H9 (cell line): ENCODE results near the gene SLC6A3. TPM values are rescaled to one million over a fixed set of nuclear protein-coding genes. Genes with fewer than 3 reads are reported as not detected.

Source experiments
- DNase-seq: peaks from one replicate; pipeline ENCODE4 v3.0.0-alpha.2; 2017
- H2AFZ ChIP-seq: one replicate; pipeline ENCODE4 v1.6.1; 2013; ENCODE audit warnings: mild to moderate bottlenecking, low read length, control low read depth, moderate library complexity
- H2AK5ac ChIP-seq: 2 replicates; pipeline ENCODE4 v1.6.1; 2013; ENCODE audit warnings: low read length, control low read depth, mixed read lengths; ENCODE audit not compliant: insufficient read length
- H2BK120ac ChIP-seq: one replicate; pipeline ENCODE4 v1.6.1; 2013; ENCODE audit warnings: low read depth, mild to moderate bottlenecking, low read length, control low read depth, inconsistent platforms; ENCODE audit not compliant: poor library complexity, severe bottlenecking
- H2BK12ac ChIP-seq: 2 replicates; pipeline ENCODE4 v1.6.1; 2013; ENCODE audit warnings: low read length, control low read depth, mixed read lengths, low read depth; ENCODE audit not compliant: insufficient read length
- H2BK15ac ChIP-seq: 2 replicates; pipeline ENCODE4 v1.6.1; 2013; ENCODE audit warnings: low read depth, low read length, control low read depth
- H2BK20ac ChIP-seq: one replicate; pipeline ENCODE4 v1.6.1; 2013; ENCODE audit warnings: low read depth, mild to moderate bottlenecking, low read length, control low read depth, inconsistent platforms; ENCODE audit not compliant: poor library complexity, severe bottlenecking
- H2BK5ac ChIP-seq: 2 replicates; pipeline ENCODE4 v1.6.1; 2013; ENCODE audit warnings: low read length, control low read depth, mixed read lengths; ENCODE audit not compliant: insufficient read length
- H3K14ac ChIP-seq: 2 replicates; pipeline ENCODE4 v1.6.1; 2013; ENCODE audit warnings: low read length, control low read depth; ENCODE audit not compliant: insufficient read depth
- H3K18ac ChIP-seq: 2 replicates; pipeline ENCODE4 v1.6.1; 2013; ENCODE audit warnings: low read depth, mild to moderate bottlenecking, mixed read lengths, low read length, control low read depth; ENCODE audit not compliant: insufficient read length
- H3K23ac ChIP-seq: 2 replicates; pipeline ENCODE4 v1.6.1; 2013; ENCODE audit warnings: low read length, control low read depth, mixed read lengths, low read depth; ENCODE audit not compliant: insufficient read length
- H3K23me2 ChIP-seq: 2 replicates; pipeline ENCODE4 v1.6.1; 2013; ENCODE audit warnings: low read depth, mild to moderate bottlenecking, mixed read lengths, low read length, control low read depth; ENCODE audit not compliant: insufficient read length, poor library complexity, severe bottlenecking
- H3K27ac ChIP-seq: 2 replicates; pipeline ENCODE4 v1.5.1; 2013; ENCODE audit warnings: low read length, control low read depth, mixed read lengths, low read depth; ENCODE audit not compliant: insufficient read length
- H3K27me3 ChIP-seq: 2 replicates; pipeline ENCODE4 v1.6.1; 2013; ENCODE audit warnings: low read length, control low read depth, inconsistent platforms; ENCODE audit not compliant: insufficient read depth
- H3K4ac ChIP-seq: 2 replicates; pipeline ENCODE4 v1.6.1; 2013; ENCODE audit warnings: low read depth, mild to moderate bottlenecking, control low read depth, inconsistent platforms, low read length, moderate library complexity
- H3K4me1 ChIP-seq: 2 replicates; pipeline ENCODE4 v1.6.1; 2013; ENCODE audit warnings: low read length, control low read depth, inconsistent platforms; ENCODE audit not compliant: insufficient read depth
- H3K4me2 ChIP-seq: 2 replicates; pipeline ENCODE4 v1.6.1; 2013; ENCODE audit warnings: low read length, control low read depth, mixed read lengths; ENCODE audit not compliant: insufficient read length, insufficient read depth
- H3K56ac ChIP-seq: 2 replicates; pipeline ENCODE4 v1.6.1; 2013; ENCODE audit warnings: low read depth, mild to moderate bottlenecking, mixed read lengths, low read length, control low read depth; ENCODE audit not compliant: insufficient read length
- H3K79me1 ChIP-seq: 2 replicates; pipeline ENCODE4 v1.6.1; 2013; ENCODE audit warnings: low read depth, mild to moderate bottlenecking, moderate library complexity, low read length, control low read depth, inconsistent platforms; ENCODE audit not compliant: insufficient read depth, poor library complexity, severe bottlenecking
- H3K79me2 ChIP-seq: 2 replicates; pipeline ENCODE4 v1.6.1; 2013; ENCODE audit warnings: low read length, control low read depth, inconsistent platforms; ENCODE audit not compliant: insufficient read depth
- H3K9ac ChIP-seq: 2 replicates; pipeline ENCODE4 v1.6.1; 2013; ENCODE audit warnings: low read length, control low read depth, mixed read lengths; ENCODE audit not compliant: insufficient read length; ENCODE audit errors: extremely low read depth
- H3K9me3 ChIP-seq: one replicate; pipeline ENCODE4 v1.6.1; 2013; ENCODE audit warnings: low read depth, low read length, inconsistent platforms; ENCODE audit not compliant: control insufficient read depth
- H3T11ph ChIP-seq: one replicate; pipeline ENCODE4 v1.6.1; 2013; ENCODE audit warnings: mild to moderate bottlenecking, low read length, control low read depth, inconsistent platforms
- H4K20me1 ChIP-seq: one replicate; pipeline ENCODE4 v1.6.1; 2013; ENCODE audit not compliant: control insufficient read depth, insufficient read length, insufficient read depth
- H4K5ac ChIP-seq: 2 replicates; pipeline ENCODE4 v1.6.1; 2013; ENCODE audit warnings: low read depth, mild to moderate bottlenecking, mixed read lengths, low read length, control low read depth; ENCODE audit not compliant: insufficient read length
- H4K8ac ChIP-seq: replicated peaks from 2 replicates; pipeline ENCODE4 v1.6.1; 2013; ENCODE audit warnings: low read length, control low read depth, mixed read lengths, low read depth; ENCODE audit not compliant: insufficient read length
- H4K91ac ChIP-seq: 2 replicates; pipeline ENCODE4 v1.6.1; 2013; ENCODE audit warnings: low read depth, mild to moderate bottlenecking, moderate library complexity, mixed read lengths, low read length, control low read depth; ENCODE audit not compliant: insufficient read length
- H3K27ac Mint-ChIP-seq, 3 experiments: 2 replicates in 2 of 3; 3 replicates in 1 of 3; pipeline ENCODE4 v1.8.0; 2020 to 2021; ENCODE audit warnings: mixed read lengths in 3 of 3, mild to moderate bottlenecking in 1 of 3, moderate library complexity in 1 of 3
- H3K27me3 Mint-ChIP-seq: 2 replicates; pipeline ENCODE4 v1.8.0; 2021; ENCODE audit warnings: low read depth, mild to moderate bottlenecking, moderate library complexity, mixed read lengths
- H3K36me3 Mint-ChIP-seq, 3 experiments: 2 replicates in 2 of 3; 3 replicates in 1 of 3; pipeline ENCODE4 v1.8.0; 2020 to 2021; ENCODE audit warnings: low read depth in 3 of 3, mixed read lengths in 3 of 3; ENCODE audit not compliant: insufficient read depth in 1 of 3
- H3K4me1 Mint-ChIP-seq, 2 experiments: 2 replicates each; pipeline ENCODE4 v1.8.0; 2020; ENCODE audit warnings: mixed read lengths in 2 of 2
- H3K4me3 Mint-ChIP-seq, 2 experiments: 2 replicates in 1 of 2; 3 replicates in 1 of 2; pipeline ENCODE4 v1.8.0; 2020 to 2021; ENCODE audit warnings: mild to moderate bottlenecking in 2 of 2, mixed read lengths in 2 of 2, moderate library complexity in 1 of 2
- H3K9me3 Mint-ChIP-seq, 2 experiments: 2 replicates in 1 of 2; 3 replicates in 1 of 2; pipeline ENCODE4 v1.8.0; 2020; ENCODE audit warnings: mild to moderate bottlenecking in 2 of 2, mixed read lengths in 2 of 2, moderate library complexity in 1 of 2
- WGBS: extraction: QIAGEN DNeasy Blood & Tissue Kit; methylation state at CpG from one replicate; pipeline ENCODE4 v1.1.7; 2013; ENCODE audit warnings: missing lambda C conversion rate, low lambda C conversion rate, mixed read lengths; ENCODE audit not compliant: insufficient read length; ENCODE audit errors: extremely low coverage; 5-methylcytosine and 5-hydroxymethylcytosine counted together
- total RNA-seq: library from RNA; stranded (reverse); gene quantifications from 2 replicates; pipeline ENCODE4 v1.2.1, GENCODE V29; 2021
- TF ChIP-seq, protein P1 (sequence below): fragments of 200-600 bp; sonication (generic); conservative IDR thresholded peaks from 3 replicates; pipeline ENCODE4 v1.8.0; 2021; ENCODE audit warnings: antibody characterized with exemption, mild to moderate bottlenecking

The SLC6A3 gene
- total RNA-seq, 1 experiment from 2014 or later = 0.61 TPM

DNA sequence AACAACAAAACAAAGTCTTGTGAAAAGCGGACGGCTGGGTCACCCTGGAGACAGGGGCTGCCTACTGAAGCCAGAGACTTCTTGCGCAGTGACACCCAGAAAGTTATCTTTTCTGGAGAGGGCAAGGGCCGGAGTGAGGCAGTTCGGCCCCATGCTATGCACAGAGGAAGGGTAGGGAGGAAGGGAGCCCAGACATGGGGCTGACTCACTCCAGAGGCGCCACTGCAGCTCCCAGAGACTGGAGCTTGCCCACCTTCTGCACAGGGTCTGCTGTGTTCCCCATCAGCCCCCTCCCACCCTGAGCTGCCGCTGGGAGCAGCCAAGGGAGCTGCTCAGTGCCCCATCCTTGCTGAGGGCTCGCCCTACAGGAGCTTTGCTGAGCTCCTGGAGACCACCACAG is 13.3 kb downstream of the SLC6A3 start:
- no CpG with 5 or more reads among the region's 8 CpGs for WGBS

More for the DNA sequence above, 13.3 kb downstream of the SLC6A3 start:
- Histone ChIP-seq H2AFZ (no peak overlapping the region), H3K27ac (no peak overlapping the region), H3K4ac (no peak overlapping the region), H2AK5ac (no peak overlapping the region), H3T11ph (no peak overlapping the region), H3K79me2 (no peaks in the 10 kb centered on the region), H3K27me3 (no peaks in the 10 kb centered on the region), H2BK15ac (no peak overlapping the region), H3K79me1 (no peaks in the 10 kb centered on the region), H3K4me2 (no peak overlapping the region), H3K9ac (no peak overlapping the region), H3K9me3 (peaks cover 7% of the 10 kb centered on the region), H2BK12ac (no peak overlapping the region), H4K8ac (no peak overlapping the region), H3K23ac (no peak overlapping the region), H4K5ac (no peak overlapping the region), H3K18ac (no peak overlapping the region), H3K56ac (no peak overlapping the region), H3K4me1 (no peaks in the 10 kb centered on the region), H2BK120ac (no peak overlapping the region), H4K91ac (no peak overlapping the region), H4K20me1 (peaks cover 4% of the 10 kb centered on the region), H2BK20ac (no peak overlapping the region), H3K23me2 (no peaks in the 10 kb centered on the region), H2BK5ac (no peak overlapping the region), H3K14ac (no peak overlapping the region)
- TF ChIP-seq, protein P1, sequence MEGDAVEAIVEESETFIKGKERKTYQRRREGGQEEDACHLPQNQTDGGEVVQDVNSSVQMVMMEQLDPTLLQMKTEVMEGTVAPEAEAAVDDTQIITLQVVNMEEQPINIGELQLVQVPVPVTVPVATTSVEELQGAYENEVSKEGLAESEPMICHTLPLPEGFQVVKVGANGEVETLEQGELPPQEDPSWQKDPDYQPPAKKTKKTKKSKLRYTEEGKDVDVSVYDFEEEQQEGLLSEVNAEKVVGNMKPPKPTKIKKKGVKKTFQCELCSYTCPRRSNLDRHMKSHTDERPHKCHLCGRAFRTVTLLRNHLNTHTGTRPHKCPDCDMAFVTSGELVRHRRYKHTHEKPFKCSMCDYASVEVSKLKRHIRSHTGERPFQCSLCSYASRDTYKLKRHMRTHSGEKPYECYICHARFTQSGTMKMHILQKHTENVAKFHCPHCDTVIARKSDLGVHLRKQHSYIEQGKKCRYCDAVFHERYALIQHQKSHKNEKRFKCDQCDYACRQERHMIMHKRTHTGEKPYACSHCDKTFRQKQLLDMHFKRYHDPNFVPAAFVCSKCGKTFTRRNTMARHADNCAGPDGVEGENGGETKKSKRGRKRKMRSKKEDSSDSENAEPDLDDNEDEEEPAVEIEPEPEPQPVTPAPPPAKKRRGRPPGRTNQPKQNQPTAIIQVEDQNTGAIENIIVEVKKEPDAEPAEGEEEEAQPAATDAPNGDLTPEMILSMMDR = no peak
- no peak overlapping the region for H3K27ac Mint-ChIP-seq
- H3K4me1 Mint-ChIP-seq = no peaks in the 10 kb centered on the region
- peaks cover 31% of the 10 kb centered on the region for H3K27me3 Mint-ChIP-seq
- DNase-seq = peak; percentile 17
- no peak overlapping the region for H3K4me3 Mint-ChIP-seq
- peaks cover 6 to 8% (median 7%) of the 10 kb centered on the region in 3 experiments for H3K36me3 Mint-ChIP-seq
- peaks cover 47 to 49% of the 10 kb centered on the region in 2 experiments for H3K9me3 Mint-ChIP-seq
